ENCODE results near the gene STOM.

STOM gene

GRCh38 chr9:121359351-121360294, 10.4 kb downstream of the STOM start:
- H3K4me1 ChIP-seq (ENCODE audit: control insufficient read depth, insufficient read depth, low read length), result peaks cover 4% of the 10 kb centered on the region; the same call in 1 of the 2 replicates
- no peak overlapping the region for H3K4me3 ChIP-seq (ENCODE audit: low read depth, low read length)
- H3K27me3 ChIP-seq (ENCODE audit: control insufficient read depth, insufficient read depth, low read length), result no peaks in the 10 kb centered on the region
- no peak overlapping the region for H3K27ac ChIP-seq (ENCODE audit: low read depth, low read length)
- H3K9ac ChIP-seq (ENCODE audit: low read length), result no peak overlapping the region
- no peaks in the 10 kb centered on the region for H3K9me3 ChIP-seq (ENCODE audit: control insufficient read depth, insufficient read depth, low read depth, low read length)
- H3K36me3 ChIP-seq (ENCODE audit: control insufficient read depth, insufficient read depth, low read length), result 0 out of 2 replicates have a peak, but pooled peaks cover 3% of the 10 kb centered on the region

GRCh38 chr9:121358751-121359150, 11.3 kb downstream of the STOM start:
- H3K9me3 ChIP-seq (ENCODE audit: control insufficient read depth, insufficient read depth, low read depth, low read length), result no peaks in the 10 kb centered on the region
- H3K27ac ChIP-seq (ENCODE audit: low read depth, low read length), result no peak overlapping the region
- no peaks in the 10 kb centered on the region for H3K27me3 ChIP-seq (ENCODE audit: control insufficient read depth, insufficient read depth, low read length)
- H3K36me3 ChIP-seq (ENCODE audit: control insufficient read depth, insufficient read depth, low read length), result peaks cover 9% of the 10 kb centered on the region
- peaks cover 7% of the 10 kb centered on the region; the same call in 1 of the 2 replicates for H3K4me1 ChIP-seq (ENCODE audit: control insufficient read depth, insufficient read depth, low read length)
- H3K4me3 ChIP-seq (ENCODE audit: low read depth, low read length), result no peak overlapping the region
- H3K9ac ChIP-seq (ENCODE audit: low read length), result no peak overlapping the region

- H3K4me3 ChIP-seq (ENCODE audit: low read depth, low read length), result no peak overlapping the region
Observed at GRCh38 chr9:121357011-121357410, 13.0 kb downstream of the STOM start.

GRCh38 chr9:121354762-121355161, 15.3 kb downstream of the STOM start:
- H3K36me3 ChIP-seq (ENCODE audit: control insufficient read depth, insufficient read depth, low read length), result peaks cover 22% of the 10 kb centered on the region
- no peak overlapping the region for H3K4me3 ChIP-seq (ENCODE audit: low read depth, low read length)
- no peak overlapping the region for H3K27ac ChIP-seq (ENCODE audit: low read depth, low read length)
- no peaks in the 10 kb centered on the region for H3K9me3 ChIP-seq (ENCODE audit: control insufficient read depth, insufficient read depth, low read depth, low read length)
- H3K27me3 ChIP-seq (ENCODE audit: control insufficient read depth, insufficient read depth, low read length), result no peaks in the 10 kb centered on the region
- peaks cover 7% of the 10 kb centered on the region; the same call in 1 of the 2 replicates for H3K4me1 ChIP-seq (ENCODE audit: control insufficient read depth, insufficient read depth, low read length)
- H3K9ac ChIP-seq (ENCODE audit: low read length), result no peak overlapping the region

More at GRCh38 chr9:121357011-121357410, 13.0 kb downstream of the STOM start:
- Histone ChIP-seq H3K27ac (ENCODE audit: low read depth, low read length) (no peak overlapping the region), H3K9ac (ENCODE audit: low read length) (no peak overlapping the region), H3K27me3 (ENCODE audit: control insufficient read depth, insufficient read depth, low read length) (no peaks in the 10 kb centered on the region), H3K4me1 (ENCODE audit: control insufficient read depth, insufficient read depth, low read length) (peaks cover 7% of the 10 kb centered on the region; the same call in 1 of the 2 replicates), H3K9me3 (ENCODE audit: control insufficient read depth, insufficient read depth, low read depth, low read length) (no peaks in the 10 kb centered on the region), H3K36me3 (ENCODE audit: control insufficient read depth, insufficient read depth, low read length) (peaks cover 17% of the 10 kb centered on the region)

- H3K27me3 ChIP-seq (ENCODE audit: control insufficient read depth, insufficient read depth, low read length), result no peaks in the 10 kb centered on the region
- H3K27ac ChIP-seq (ENCODE audit: low read depth, low read length), result no peak overlapping the region
- H3K4me3 ChIP-seq (ENCODE audit: low read depth, low read length), result no peak overlapping the region
- H3K4me1 ChIP-seq (ENCODE audit: control insufficient read depth, insufficient read depth, low read length), result peaks cover 7% of the 10 kb centered on the region; the same call in 1 of the 2 replicates
- H3K36me3 ChIP-seq (ENCODE audit: control insufficient read depth, insufficient read depth, low read length), result peaks cover 22% of the 10 kb centered on the region
- no peak overlapping the region for H3K9ac ChIP-seq (ENCODE audit: low read length)
- H3K9me3 ChIP-seq (ENCODE audit: control insufficient read depth, insufficient read depth, low read depth, low read length), result no peaks in the 10 kb centered on the region
Observed at GRCh38 chr9:121354141-121354540, 15.9 kb downstream of the STOM start.

GRCh38 chr9:121353241-121354061, 16.6 kb downstream of the STOM start:
- H3K9me3 ChIP-seq (ENCODE audit: control insufficient read depth, insufficient read depth, low read depth, low read length), result no peaks in the 10 kb centered on the region
- H3K27me3 ChIP-seq (ENCODE audit: control insufficient read depth, insufficient read depth, low read length), result no peaks in the 10 kb centered on the region
- peaks cover 7% of the 10 kb centered on the region; the same call in 1 of the 2 replicates for H3K4me1 ChIP-seq (ENCODE audit: control insufficient read depth, insufficient read depth, low read length)
- no peak overlapping the region for H3K9ac ChIP-seq (ENCODE audit: low read length)
- no peak overlapping the region for H3K4me3 ChIP-seq (ENCODE audit: low read depth, low read length)
- H3K27ac ChIP-seq (ENCODE audit: low read depth, low read length), result no peak overlapping the region
- H3K36me3 ChIP-seq (ENCODE audit: control insufficient read depth, insufficient read depth, low read length), result peaks cover 26% of the 10 kb centered on the region

GRCh38 chr9:121350993-121351561, 19.0 kb downstream of the STOM start:
- Histone ChIP-seq H3K9me3 (ENCODE audit: control insufficient read depth, insufficient read depth, low read depth, low read length) (no peaks in the 10 kb centered on the region), H3K36me3 (ENCODE audit: control insufficient read depth, insufficient read depth, low read length) (peaks cover 40% of the 10 kb centered on the region), H3K27ac (ENCODE audit: low read depth, low read length) (no peak overlapping the region), H3K4me1 (ENCODE audit: control insufficient read depth, insufficient read depth, low read length) (peaks cover 7% of the 10 kb centered on the region; the same call in 1 of the 2 replicates), H3K4me3 (ENCODE audit: low read depth, low read length) (no peak overlapping the region), H3K9ac (ENCODE audit: low read length) (no peak overlapping the region), H3K27me3 (ENCODE audit: control insufficient read depth, insufficient read depth, low read length) (no peaks in the 10 kb centered on the region)

- Histone ChIP-seq H3K27ac (ENCODE audit: low read depth, low read length) (no peak overlapping the region), H3K4me3 (ENCODE audit: low read depth, low read length) (no peak overlapping the region), H3K9ac (ENCODE audit: low read length) (no peak overlapping the region), H3K27me3 (ENCODE audit: control insufficient read depth, insufficient read depth, low read length) (no peaks in the 10 kb centered on the region), H3K9me3 (ENCODE audit: control insufficient read depth, insufficient read depth, low read depth, low read length) (no peaks in the 10 kb centered on the region), H3K36me3 (ENCODE audit: control insufficient read depth, insufficient read depth, low read length) (peaks cover 39% of the 10 kb centered on the region), H3K4me1 (ENCODE audit: control insufficient read depth, insufficient read depth, low read length) (peaks cover 7% of the 10 kb centered on the region; the same call in 1 of the 2 replicates)
Observed at GRCh38 chr9:121350036-121350435, 20.0 kb downstream of the STOM start.

GRCh38 chr9:121349009-121349408, 21.0 kb downstream of the STOM start:
- no peak overlapping the region for H3K9ac ChIP-seq (ENCODE audit: low read length)

GRCh38 chr9:121348221-121348620, 21.8 kb downstream of the STOM start:
- peaks cover 39% of the 10 kb centered on the region for H3K36me3 ChIP-seq (ENCODE audit: control insufficient read depth, insufficient read depth, low read length)
- no peaks in the 10 kb centered on the region for H3K9me3 ChIP-seq (ENCODE audit: control insufficient read depth, insufficient read depth, low read depth, low read length)
- no peak overlapping the region for H3K9ac ChIP-seq (ENCODE audit: low read length)
- no peak overlapping the region for H3K4me3 ChIP-seq (ENCODE audit: low read depth, low read length)
- H3K27ac ChIP-seq (ENCODE audit: low read depth, low read length), result no peak overlapping the region
- no peaks in the 10 kb centered on the region for H3K4me1 ChIP-seq (ENCODE audit: control insufficient read depth, insufficient read depth, low read length)
- H3K27me3 ChIP-seq (ENCODE audit: control insufficient read depth, insufficient read depth, low read length), result no peaks in the 10 kb centered on the region

More at GRCh38 chr9:121349009-121349408, 21.0 kb downstream of the STOM start:
- Histone ChIP-seq H3K36me3 (ENCODE audit: control insufficient read depth, insufficient read depth, low read length) (peaks cover 38% of the 10 kb centered on the region), H3K4me3 (ENCODE audit: low read depth, low read length) (no peak overlapping the region), H3K9me3 (ENCODE audit: control insufficient read depth, insufficient read depth, low read depth, low read length) (no peaks in the 10 kb centered on the region), H3K4me1 (ENCODE audit: control insufficient read depth, insufficient read depth, low read length) (peaks cover 7% of the 10 kb centered on the region; the same call in 1 of the 2 replicates), H3K27ac (ENCODE audit: low read depth, low read length) (no peak overlapping the region), H3K27me3 (ENCODE audit: control insufficient read depth, insufficient read depth, low read length) (no peaks in the 10 kb centered on the region)

All from HUES6 (cell line).